HG03469 (cell line): ENCODE measurements around the gene PTCD3.

Experiments
- ATAC-seq: cut with Tn5 transposase; IDR thresholded peaks from one replicate; pipeline ENCODE4 v1.9.1; 2021; ENCODE audit warnings: mild to moderate bottlenecking, moderate library complexity, moderate number of reproducible peaks; ENCODE audit not compliant: unreplicated experiment

PTCD3 gene

DNA sequence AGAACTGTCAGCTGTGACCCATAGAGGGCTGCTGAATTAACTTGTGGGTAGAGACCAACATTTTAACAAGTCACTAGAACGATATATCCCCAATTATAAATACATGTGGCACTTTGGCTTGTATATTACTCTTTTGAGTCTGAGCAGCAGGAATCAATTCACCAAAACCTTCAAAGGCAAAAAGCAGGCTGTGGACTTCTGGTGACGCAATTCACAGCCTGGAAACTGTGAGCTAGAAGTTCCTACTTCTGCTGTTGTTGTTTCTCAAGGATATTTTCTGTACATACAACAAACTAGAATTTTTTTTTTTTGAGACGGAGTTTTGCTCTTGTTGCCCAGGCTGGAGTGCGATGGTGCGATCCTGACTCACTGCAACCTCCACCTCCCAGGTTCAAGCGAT is 37.3 kb downstream of the PTCD3 start:
- ATAC-seq, result no peak

DNA sequence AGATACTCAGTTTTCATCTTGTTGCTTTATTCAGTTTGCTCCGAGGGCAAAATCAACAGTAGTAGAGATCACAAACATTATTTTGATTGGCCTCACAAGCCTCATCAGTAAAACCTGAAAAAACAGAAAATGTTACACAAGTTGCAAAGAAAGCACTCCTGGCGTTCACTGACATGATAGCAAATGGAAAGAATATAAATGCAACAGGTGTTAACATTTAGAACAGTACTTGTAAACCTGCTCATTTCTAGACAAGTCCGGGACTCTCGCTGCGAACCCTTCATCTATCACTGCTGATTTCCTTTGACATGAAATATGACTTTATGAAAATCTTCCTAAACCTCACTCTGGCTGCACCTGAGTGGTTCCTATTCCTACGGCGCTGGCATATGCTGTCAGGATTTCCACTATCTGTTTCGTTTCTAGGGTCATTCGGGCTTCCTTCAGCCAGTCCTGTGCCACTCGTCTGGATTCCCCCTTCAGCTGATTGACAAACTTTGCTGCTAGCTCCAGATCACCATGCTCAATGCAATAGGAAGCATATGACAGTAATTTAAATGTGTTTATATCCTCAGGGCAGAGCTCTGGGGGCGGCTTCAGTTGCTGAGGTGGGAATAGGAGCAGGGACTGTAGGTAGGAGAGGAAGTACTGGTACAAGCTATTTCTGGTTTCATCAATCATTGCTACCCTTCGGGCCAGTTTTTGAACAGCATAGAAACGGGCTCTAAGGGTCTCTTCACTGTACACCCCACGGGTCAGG is 38.1 kb downstream of the PTCD3 start:
- ATAC-seq, result no peak

DNA sequence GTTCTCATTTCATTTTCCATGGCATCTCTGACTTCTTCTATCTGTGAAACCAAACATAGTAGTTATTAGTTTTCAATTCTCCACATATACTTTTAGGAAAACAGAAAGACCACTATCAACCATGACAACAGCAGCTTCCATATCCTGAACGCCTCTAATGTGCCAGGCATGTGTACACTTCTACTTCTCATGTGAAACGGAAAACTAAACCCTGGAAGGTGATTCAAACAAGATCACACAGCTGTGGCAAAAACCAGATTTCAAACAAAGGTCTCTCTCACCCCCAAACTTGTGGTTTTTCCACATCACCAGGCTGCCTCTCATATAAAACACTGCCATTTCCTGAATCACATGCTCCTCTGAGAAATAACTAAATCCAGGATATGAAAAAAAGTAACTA is 41.8 kb downstream of the PTCD3 start:
- no peak for ATAC-seq

DNA sequence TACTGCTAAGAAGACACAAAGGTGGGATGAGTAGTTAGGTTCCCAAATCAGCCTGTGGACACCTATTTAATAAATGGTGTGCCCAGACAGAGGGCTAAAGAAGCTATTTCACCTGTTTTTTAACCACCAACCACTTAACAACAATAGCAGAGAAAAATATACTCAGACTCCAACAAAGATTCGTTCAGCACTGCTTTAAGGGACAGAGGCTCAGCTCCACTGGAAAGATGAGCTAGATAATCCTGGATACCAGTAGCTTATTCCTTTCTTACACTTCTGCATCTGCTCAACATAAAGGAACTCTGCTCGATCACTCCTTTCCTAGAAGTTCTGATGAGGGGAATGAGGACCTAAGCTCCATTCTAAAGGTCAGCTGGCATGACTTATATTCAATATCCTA is 44.5 kb downstream of the PTCD3 start:
- no peak for ATAC-seq

DNA sequence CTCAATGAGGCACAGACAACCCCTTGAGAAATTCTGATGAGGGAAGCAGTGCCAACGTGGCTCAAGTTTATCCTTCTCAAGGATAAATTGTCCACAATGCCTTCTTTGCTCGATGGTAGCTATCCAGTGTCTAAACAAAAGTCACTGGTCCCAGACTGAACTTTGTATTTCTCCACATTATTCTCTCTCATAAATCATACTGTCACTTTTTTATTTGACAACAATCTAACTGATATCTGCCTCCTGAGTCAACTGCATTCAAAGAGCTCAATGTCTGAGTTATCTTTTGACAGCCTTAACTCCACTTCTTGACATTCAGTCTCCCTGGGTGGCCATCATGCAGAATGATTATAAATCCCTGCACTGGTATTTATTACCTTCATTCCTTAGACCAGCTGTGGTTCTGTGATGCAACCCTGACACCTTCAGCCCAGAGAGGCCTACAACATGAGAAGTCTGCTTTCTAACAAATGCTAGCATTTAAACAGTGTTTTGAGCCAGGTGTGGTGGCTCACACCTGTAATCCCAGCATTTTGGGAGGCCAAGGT is 51.0 kb downstream of the PTCD3 start:
- ATAC-seq, result no peak

DNA sequence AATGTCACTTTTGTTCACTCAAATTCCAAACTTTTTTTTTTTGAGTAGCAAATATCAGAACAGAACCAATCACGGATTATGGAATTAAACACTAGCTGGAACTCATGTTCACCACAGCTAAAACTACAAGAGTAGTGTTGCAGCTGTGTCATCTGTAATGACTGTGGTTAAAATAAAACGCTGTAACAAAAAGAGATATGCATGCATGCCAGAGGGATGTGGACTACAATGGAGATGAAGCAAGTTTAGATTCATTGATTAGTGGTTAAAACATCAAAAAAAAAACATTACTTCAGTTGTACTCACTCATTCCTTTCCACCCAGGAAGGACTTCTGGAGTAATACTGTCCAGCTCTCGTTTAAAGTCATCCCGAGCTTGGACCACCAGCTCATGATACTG is 52.3 kb downstream of the PTCD3 start:
- no peak for ATAC-seq

DNA sequence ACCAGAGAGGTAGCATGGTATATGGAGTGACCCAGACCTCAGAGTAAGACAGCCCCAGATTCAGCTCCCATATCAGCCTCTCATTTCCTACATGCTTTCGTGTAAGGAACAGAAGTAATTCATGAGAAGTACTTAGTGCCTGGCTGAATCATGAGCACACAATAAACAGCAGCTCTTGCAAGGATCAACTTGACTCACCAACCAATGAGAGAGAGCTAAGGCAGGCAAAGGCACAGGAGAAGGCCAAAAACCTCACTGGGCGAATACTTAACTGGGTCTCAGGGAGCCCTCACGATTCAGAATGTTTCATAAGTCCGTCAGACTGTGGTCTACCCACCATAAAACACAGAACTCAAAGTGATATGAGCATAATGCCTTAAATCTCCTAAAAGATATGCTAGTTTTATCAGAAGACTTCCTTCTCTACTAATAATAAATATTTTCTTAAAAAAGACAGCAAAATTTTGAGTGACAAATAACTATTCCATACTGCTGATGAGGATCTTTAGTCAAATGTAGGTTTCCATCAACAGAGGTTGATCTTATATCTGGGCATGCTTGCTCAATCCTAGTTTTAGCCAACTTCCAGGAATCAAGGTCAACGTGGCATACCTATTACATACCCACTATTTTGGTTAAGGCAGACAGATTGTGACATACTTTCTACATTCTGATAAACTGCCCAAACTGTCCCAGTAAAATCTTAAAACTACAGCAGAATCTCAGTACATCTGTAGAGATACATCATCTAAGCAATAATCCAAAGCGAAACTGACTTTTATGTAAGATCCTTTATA is 54.3 kb downstream of the PTCD3 start:
- ATAC-seq, result no peak

DNA sequence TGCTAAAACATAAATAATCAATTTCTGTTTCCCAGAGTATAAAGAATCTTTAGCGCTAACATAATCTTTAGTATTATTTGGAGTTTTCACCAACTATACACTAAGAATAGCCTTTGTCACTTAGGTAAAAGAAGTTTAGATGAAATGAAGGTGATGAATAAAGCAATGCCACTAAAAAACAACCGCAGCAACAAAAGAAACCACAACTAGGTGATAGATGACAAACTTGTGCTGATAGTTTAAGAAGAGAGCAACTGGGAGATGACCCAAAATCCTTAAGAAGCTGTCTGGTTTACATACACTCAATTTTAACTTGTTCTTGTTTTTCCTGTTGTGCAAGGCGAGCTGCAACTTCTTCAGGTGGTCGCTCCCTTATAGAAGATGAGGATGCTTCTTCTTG is 64.4 kb downstream of the PTCD3 start:
- ATAC-seq, result no peak

DNA sequence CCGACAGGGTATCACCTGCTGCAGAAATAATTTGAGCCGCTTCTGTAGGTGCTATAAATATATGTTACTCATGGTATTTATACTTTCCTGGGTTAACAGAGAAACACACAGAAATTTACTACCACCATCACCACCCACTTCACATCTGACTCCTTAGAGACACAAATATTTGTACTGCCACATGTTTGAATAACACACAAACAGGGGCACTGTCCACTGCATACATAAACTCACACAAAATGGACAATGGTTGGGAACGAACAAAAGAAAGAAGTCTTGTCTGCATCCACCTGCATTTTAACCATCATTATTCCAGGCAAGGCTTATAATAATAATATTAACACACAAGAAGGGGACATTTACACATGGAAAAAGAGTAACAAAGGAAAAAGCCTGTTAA is 65.3 kb downstream of the PTCD3 start:
- ATAC-seq, result no peak

DNA sequence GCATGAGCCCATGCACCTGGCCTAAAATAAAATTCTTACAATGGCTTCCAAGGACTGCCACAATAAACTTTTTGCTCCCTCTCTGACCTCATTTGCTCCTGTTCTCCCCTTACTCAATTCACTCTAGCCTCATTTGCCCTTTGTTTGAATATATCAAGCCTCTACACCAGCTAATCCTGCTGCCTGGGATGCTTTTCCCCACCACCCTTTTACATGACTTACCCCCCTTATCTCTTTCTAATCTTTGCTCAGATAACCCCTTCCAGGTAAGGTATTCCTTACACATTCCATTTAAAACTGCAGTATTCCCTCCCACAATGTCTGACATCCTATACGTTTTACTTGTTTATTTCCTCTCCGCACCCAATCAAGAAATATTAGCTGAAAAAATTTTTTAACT is 66.6 kb downstream of the PTCD3 start:
- ATAC-seq, result no peak

DNA sequence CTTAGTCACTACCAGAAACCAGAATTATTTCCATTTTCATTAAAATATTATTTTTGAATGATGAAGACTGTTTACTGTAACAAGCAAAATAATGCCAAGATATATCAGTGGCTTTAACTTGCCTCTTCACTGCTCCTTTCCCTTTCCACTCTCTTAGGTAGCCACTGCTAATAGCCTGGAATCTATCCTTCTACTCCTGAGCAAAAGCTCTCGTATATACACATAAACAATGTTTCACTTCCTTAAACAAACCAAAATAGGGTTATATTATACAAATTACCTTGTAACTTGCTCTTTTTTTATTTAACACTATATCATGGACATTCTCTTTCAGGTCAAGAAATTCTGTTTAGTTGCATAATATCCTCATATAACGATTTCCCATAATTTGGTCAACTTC is 68.4 kb downstream of the PTCD3 start:
- ATAC-seq, result no peak

DNA sequence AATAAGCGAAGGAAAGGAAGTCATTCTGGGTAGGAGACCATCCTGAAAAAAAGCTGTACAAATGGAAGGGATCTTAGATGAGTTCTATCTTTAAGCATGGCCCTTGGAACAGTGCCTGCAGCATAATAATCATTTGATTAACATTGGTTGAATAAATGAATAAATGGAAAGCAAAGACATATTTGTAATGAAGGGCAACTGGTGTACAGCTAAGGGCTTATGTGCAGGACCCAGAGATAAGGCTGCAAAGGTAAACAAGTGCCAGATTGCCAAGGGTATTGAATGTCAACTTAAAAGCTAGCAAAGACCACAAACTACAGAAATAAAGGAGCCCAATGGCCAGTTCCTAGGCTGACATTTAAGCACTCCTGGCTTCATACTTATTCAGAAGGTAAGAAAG is 69.8 kb downstream of the PTCD3 start:
- no peak for ATAC-seq

DNA sequence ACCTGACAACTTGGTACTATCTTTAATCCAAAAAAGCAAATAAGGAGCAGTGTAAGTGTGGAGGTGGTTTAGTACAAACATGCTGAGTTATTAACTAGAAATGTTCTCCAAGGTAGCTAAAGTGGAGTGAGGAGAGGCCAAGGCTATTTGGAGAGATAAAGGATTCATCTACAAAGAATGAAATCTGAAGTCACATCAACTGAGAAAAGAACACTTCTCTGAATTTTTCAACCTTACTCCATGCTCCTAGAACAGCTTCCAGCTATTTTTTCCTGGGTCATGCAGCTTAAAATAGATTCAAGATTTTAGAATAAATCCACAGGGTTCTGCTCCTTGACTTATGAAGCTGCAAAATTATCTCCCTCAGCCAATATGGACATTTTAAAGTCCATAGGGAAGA is 70.6 kb downstream of the PTCD3 start:
- no peak for ATAC-seq

DNA sequence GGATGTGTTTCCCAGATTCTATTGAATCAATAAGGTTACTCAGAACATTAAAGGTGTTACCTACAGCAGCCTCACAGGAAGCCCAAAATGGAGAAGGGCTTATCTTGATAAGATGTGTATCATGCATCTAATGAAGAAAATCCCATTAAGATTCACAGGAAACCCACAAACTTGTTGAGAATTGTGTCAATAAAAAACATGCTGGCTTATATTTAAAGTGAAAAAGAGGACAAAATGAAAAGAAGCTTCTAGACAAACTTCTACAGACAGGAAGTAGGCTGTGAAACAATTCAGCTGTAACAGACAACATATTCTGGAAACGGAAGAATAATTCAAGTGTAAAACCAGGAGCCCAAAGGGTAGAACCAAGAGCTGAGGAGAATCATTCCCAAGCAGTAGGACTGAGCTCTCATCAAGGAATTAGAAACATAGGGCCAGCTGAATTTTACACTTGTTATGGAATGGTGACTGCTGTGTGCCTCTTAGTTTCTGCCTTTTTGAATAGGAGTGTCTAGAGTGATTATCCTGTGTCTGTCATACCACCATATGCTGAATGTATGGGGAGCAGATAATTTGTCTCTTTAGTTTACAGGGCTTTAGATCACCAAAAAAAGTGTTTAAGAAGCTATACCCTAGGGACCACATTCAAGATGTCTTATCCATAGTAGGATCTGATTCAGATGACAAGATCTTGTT is 79.6 kb downstream of the PTCD3 start:
- ATAC-seq, result no peak

DNA sequence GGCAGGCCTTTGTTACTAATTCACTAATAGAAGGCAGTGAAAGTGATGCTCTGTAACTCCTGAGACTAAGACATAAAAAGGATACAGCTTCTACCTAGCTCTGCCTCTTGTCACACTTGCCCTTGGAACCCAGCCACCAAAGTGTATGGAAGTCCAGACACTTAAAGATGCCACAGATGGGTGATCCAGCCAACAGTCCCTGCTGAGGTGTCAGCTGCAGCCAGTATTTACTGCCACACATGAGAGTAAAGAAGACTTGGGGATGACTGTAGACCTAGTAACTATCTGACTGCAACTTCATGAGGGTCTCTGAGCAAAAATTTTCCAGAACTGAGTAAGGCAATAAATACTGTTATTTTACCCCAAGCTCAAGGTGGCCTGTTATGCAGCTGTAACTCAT is 80.4 kb downstream of the PTCD3 start:
- ATAC-seq, result no peak

DNA sequence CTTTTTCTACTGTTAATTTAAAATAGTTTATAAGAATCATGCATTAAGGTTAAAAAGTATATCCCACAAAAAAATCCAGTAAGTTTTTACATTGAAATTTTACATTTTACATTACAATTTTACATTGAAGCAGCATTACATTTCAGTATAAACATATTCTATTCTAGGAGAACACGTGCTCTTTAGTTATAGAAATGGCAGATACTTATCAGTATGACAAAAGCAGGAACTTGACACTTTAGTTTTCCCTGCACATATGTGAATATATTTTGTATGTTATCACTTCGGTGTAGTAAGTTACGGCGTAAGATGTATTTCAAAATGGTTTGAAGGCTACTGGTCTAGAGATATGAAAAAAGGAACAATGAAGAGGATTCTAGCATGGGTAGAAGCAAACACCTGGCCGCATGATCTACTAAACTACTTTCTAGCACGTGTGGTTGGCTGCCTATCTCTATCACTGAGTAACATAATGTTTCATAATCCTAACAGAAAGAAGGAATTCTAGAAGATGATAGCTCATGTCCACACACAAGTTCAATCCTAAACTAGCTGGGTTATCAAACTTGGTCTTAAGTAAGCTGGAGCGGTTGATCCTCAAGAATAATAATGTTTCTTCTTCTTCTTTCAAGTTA is 83.9 kb downstream of the PTCD3 start:
- no peak for ATAC-seq
